Transverse colon (tissue), 4 donors: Measurements from ENCODE around the gene ZFP14. TPM values are rescaled to one million over a fixed set of nuclear protein-coding genes. Genes with fewer than 3 reads are reported as not detected.

Source experiments
- DNase-seq: peaks from one replicate; pipeline ENCODE4 v3.0.0-alpha.2; 2019
- H3K27ac ChIP-seq, 4 donors: fragments of 200-600 bp; sonication (generic); 2 replicates each; pipeline ENCODE4 v1.5.1; 2016 to 2018; ENCODE audit warnings: inconsistent platforms in 4 of 4
- H3K27me3 ChIP-seq: fragments of 200-600 bp; sonication (generic); 2 replicates; pipeline ENCODE4 v1.5.1; 2017; ENCODE audit warnings: inconsistent platforms
- H3K36me3 ChIP-seq, 4 donors: fragments of 200-600 bp; sonication (generic); 2 replicates each; pipeline ENCODE4 v1.5.1; 2017 to 2019; ENCODE audit warnings: inconsistent platforms in 4 of 4
- H3K4me1 ChIP-seq, 4 donors: fragments of 200-600 bp; sonication (generic); 2 replicates each; pipeline ENCODE4 v1.5.1; 2017 to 2020; ENCODE audit warnings: inconsistent platforms in 4 of 4
- H3K4me3 ChIP-seq, 4 donors: fragments of 200-600 bp; sonication (generic); 1 replicate in 1 of 4; 2 replicates in 3 of 4; pipeline versions ENCODE4 v1.5.1 to v1.6.1; 2017 to 2019; ENCODE audit warnings: inconsistent platforms in 4 of 4
- H3K9me3 ChIP-seq, 2 donors: fragments of 200-600 bp; sonication (generic); 2 replicates each; pipeline ENCODE4 v1.5.1; 2017 to 2019; ENCODE audit warnings: inconsistent platforms in 2 of 2
- CTCF ChIP-seq, 5 experiments: fragments of 200-600 bp in 3 of 5; fragments of 450-650 bp in 2 of 5; sonication (generic) in 3 of 5; IDR thresholded peaks; 1 replicate in 2 of 5; 2 replicates in 3 of 5; pipeline ENCODE4 v1.5.1; 2016 to 2017; ENCODE audit warnings: antibody characterized with exemption in 5 of 5, inconsistent platforms in 3 of 5, mild to moderate bottlenecking in 2 of 5, moderate library complexity in 1 of 5
- EP300 ChIP-seq: sonication (generic); formaldehyde crosslinking; IDR thresholded peaks from one replicate; pipeline ENCODE4 v1.6.1; 2017; ENCODE audit warnings: antibody characterized with exemption, low read depth
- POLR2A ChIP-seq: fragments of 450-650 bp; IDR thresholded peaks from one replicate; pipeline ENCODE4 v1.6.1; 2016; ENCODE audit warnings: antibody characterized with exemption, mild to moderate bottlenecking, moderate library complexity
- POLR2AphosphoS5 ChIP-seq, 3 donors: sonication (generic); formaldehyde crosslinking; IDR thresholded peaks; one replicate each; pipeline ENCODE4 v1.6.1; 2016; ENCODE audit warnings: antibody characterized with exemption in 3 of 3
- WGBS, 2 donors: methylation state at CpG; one replicate each; pipeline ENCODE4 v1.1.5; 2018; ENCODE audit warnings: low coverage in 1 of 2; 5-methylcytosine and 5-hydroxymethylcytosine counted together
- in situ Hi-C, 4 donors: fragments of 200-750 bp; cut with MboI; loops; one replicate each; pipeline versions ENCODE4 v1.15.0 to v1.15.1; 2017; ENCODE audit warnings: low sequenced_read_pairs in 3 of 4, low pct_ligation_motif_present in 1 of 4, low pct_unique_long_range_greater_than_20kb in 1 of 4
- intact Hi-C: fragments of 100-400 bp; cut with DNase I; formaldehyde crosslinking; loops from one replicate; pipeline ENCODE4 v1.15.1; 2023; ENCODE audit warnings: low total_unique reads
- total RNA-seq, 4 donors: library from RNA; depleted of rRNA; stranded (reverse); fragments of >200 nt; gene quantifications; one replicate each; pipeline ENCODE4 v1.1.0, GENCODE V29; 2016

Gene ZFP14
- total RNA-seq, 4 donors from 2014 or later = 2.2 to 10.3 (median 6.3) TPM

- H3K4me3 ChIP-seq = no peak overlapping the region
- DNase-seq = no peak
- no peaks in the 10 kb centered on the region for H3K27me3 ChIP-seq
- TF ChIP-seq CTCF (IDR thresholded peaks at IDR 0.05) (no peak), POLR2AphosphoS5 (IDR thresholded peaks at IDR 0.05) (no peak)
- H3K27ac ChIP-seq = no peak overlapping the region
- H3K36me3 ChIP-seq = peaks cover 0 to 54% (median 25%) of the 10 kb centered on the region in 4 donors
- no peaks in the 10 kb centered on the region for H3K4me1 ChIP-seq
- intact Hi-C loops = no loop called here
- in situ Hi-C loops = no loop called here
- peaks cover 77 to 83% of the 10 kb centered on the region in 2 donors for H3K9me3 ChIP-seq
- WGBS, 2 donors = 97 to 98% methylated on average over 8 to 11 of the region's 11 CpGs
Measured at GRCh38 chr19:36392916-36393673, 14.1 kb upstream of the ZFP14 start.

- DNase-seq = no peak
- H3K27ac ChIP-seq = peak overlapping the region; percentile 87 to 93 (median 90)
- in situ Hi-C loops = no loop called here
Measured at GRCh38 chr19:36379510-36379819, 464 bp upstream of the ZFP14 start.

GRCh38 chr19:36377541-36378178 is 1.3 kb downstream of the ZFP14 start:
- DNase-seq = no peak
- intact Hi-C loops = no loop called here
- peaks cover 8 to 13% (median 10%) of the 10 kb centered on the region in 4 donors for H3K4me1 ChIP-seq
- H3K27me3 ChIP-seq = no peaks in the 10 kb centered on the region
- H3K36me3 ChIP-seq = no peaks in the 10 kb centered on the region
- TF ChIP-seq POLR2AphosphoS5 (IDR thresholded peaks at IDR 0.05) (no peak), EP300 (no peak), CTCF (IDR thresholded peaks at IDR 0.05) (no peak)
- 51 to 70% methylated on average over 6 to 10 of the region's 10 CpGs for WGBS, 2 donors
- H3K4me3 ChIP-seq = peak overlapping the region in 3 of 4 donors; percentile 61 to 90 (median 76)
- H3K9me3 ChIP-seq = no peaks in the 10 kb centered on the region
- in situ Hi-C loops = no loop called here
- peak overlapping the region; percentile 87 to 93 (median 90) for H3K27ac ChIP-seq

More at GRCh38 chr19:36379510-36379819, 464 bp upstream of the ZFP14 start:
- Histone ChIP-seq H3K9me3 (no peaks in the 10 kb centered on the region), H3K36me3 (no peaks in the 10 kb centered on the region), H3K4me3 (peak overlapping the region; percentile 46 to 90 (median 68)), H3K4me1 (peaks cover 8 to 13% (median 10%) of the 10 kb centered on the region in 4 donors), H3K27me3 (no peaks in the 10 kb centered on the region)
- intact Hi-C loops = no loop called here
- 64% methylated on average over 10 of the region's 10 CpGs; no CpG with 5 or more reads in 1 of the 2 donors for WGBS, 2 donors
- TF ChIP-seq EP300 = no peak
- no peak for TF ChIP-seq POLR2AphosphoS5 (IDR thresholded peaks at IDR 0.05)
- no peak for TF ChIP-seq POLR2A
- no peak for TF ChIP-seq CTCF (IDR thresholded peaks at IDR 0.05)

- in situ Hi-C loops = no loop called here
- H3K27me3 ChIP-seq = no peaks in the 10 kb centered on the region
- H3K27ac ChIP-seq = no peak overlapping the region
- TF ChIP-seq EP300 (no peak), POLR2AphosphoS5 (IDR thresholded peaks at IDR 0.05) (no peak), CTCF (IDR thresholded peaks at IDR 0.05) (no peak), POLR2A (no peak)
- H3K4me3 ChIP-seq = no peak overlapping the region
- intact Hi-C loops = no loop called here
- no peak for DNase-seq
- 95 to 98% methylated on average over 4 to 5 of the region's 5 CpGs for WGBS, 2 donors
- peaks cover 0 to 5% (median 0%) of the 10 kb centered on the region in 4 donors for H3K36me3 ChIP-seq
- H3K9me3 ChIP-seq = peaks cover 3 to 4% of the 10 kb centered on the region in 2 donors
- H3K4me1 ChIP-seq = peaks cover 8 to 13% (median 9%) of the 10 kb centered on the region in 4 donors
Measured at GRCh38 chr19:36373638-36374156, 5.3 kb downstream of the ZFP14 start.
